Ascending aorta (tissue), 2 donors: Measurements from ENCODE around the gene USP35. TPM values are rescaled to one million over a fixed set of nuclear protein-coding genes. Genes with fewer than 3 reads are reported as not detected.
A peak's percentile ranks its signal among the peaks of the same experiment; 100 is the strongest.

ENCODE experiments used
- DNase-seq, 2 donors: peaks; one replicate each; pipeline ENCODE4 v3.0.0-alpha.2; 2019; ENCODE audit warnings: low spot score in 2 of 2
- H3K27ac ChIP-seq, 2 donors: fragments of 200-600 bp; sonication (generic); one replicate each; pipeline ENCODE4 v1.5.1; 2016 to 2017; ENCODE audit warnings: mild to moderate bottlenecking in 1 of 2
- H3K27me3 ChIP-seq: fragments of 200-600 bp; sonication (generic); one replicate; pipeline ENCODE4 v1.5.1; 2017
- H3K36me3 ChIP-seq, 2 donors: fragments of 200-600 bp; sonication (generic); one replicate each; pipeline ENCODE4 v1.5.1; 2016
- H3K4me1 ChIP-seq, 2 donors: fragments of 200-600 bp; sonication (generic); one replicate each; pipeline ENCODE4 v1.5.1; 2016 to 2017; ENCODE audit warnings: mild to moderate bottlenecking in 1 of 2
- H3K4me3 ChIP-seq, 2 donors: fragments of 200-600 bp; sonication (generic); one replicate each; pipeline ENCODE4 v1.5.1; 2016 to 2017; ENCODE audit warnings: mild to moderate bottlenecking in 1 of 2
- H3K9me3 ChIP-seq, 2 donors: fragments of 200-600 bp; sonication (generic); one replicate each; pipeline ENCODE4 v1.5.1; 2016
- intact Hi-C: fragments of 100-400 bp; cut with DNase I; formaldehyde crosslinking; loops from one replicate; pipeline ENCODE4 v1.15.1; 2023
- total RNA-seq: library from RNA; depleted of rRNA; stranded (reverse); fragments of >200 nt; gene quantifications from one replicate; pipeline ENCODE4 v1.1.0, GENCODE V29; 2016
- TF ChIP-seq, protein P1 (sequence below), 3 experiments: fragments of 200-600 bp in 2 of 3; fragments of 450-650 bp in 1 of 3; sonication (generic) in 2 of 3; IDR thresholded peaks; one replicate each; pipeline ENCODE4 v1.5.1; 2016 to 2019; ENCODE audit warnings: antibody characterized with exemption in 3 of 3, mild to moderate bottlenecking in 1 of 3, moderate library complexity in 1 of 3

USP35 gene
- total RNA-seq, 1 donor from 2014 or later = 34.0 TPM

DNA sequence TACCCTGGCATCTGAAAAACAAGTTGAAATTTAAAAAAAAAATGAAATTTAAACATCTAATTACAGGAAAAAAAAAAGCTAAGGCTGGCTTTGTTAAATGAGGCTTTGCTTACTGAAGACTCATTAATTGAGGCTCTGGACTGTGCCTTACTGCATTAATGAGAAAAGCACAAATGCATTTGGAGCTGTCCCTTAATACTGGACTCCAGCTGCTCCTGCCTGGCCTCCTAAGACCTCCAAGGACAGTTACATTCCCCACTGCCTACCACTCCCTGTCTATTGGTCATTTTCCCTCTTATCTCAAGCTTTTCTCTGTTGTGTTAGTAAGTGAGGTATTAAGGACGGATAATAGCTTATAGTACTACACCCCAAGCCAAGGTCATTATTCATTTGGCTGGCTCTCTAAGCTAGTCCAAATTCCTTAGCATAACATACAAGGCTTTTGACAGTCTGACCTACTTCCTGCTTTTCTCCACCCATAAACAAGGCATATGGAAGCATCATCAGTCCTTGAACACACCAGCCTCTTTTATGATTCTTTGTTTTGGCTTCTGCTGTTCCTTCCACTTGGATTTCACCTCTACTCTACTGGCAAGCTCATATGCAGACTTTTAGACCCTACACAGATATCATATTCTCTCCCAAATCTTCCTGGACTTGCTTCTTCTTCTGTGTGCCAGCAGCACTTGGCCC, 62.5 kb downstream of the USP35 start:
- DNase-seq = no peak
- intact Hi-C loops = no loop called here
- peaks cover 0 to 34% of the 10 kb centered on the region in 2 donors for H3K36me3 ChIP-seq
- H3K27ac ChIP-seq = peak overlapping the region; percentile 61 to 75
- H3K27me3 ChIP-seq = no peaks in the 10 kb centered on the region
- TF ChIP-seq, protein P1, sequence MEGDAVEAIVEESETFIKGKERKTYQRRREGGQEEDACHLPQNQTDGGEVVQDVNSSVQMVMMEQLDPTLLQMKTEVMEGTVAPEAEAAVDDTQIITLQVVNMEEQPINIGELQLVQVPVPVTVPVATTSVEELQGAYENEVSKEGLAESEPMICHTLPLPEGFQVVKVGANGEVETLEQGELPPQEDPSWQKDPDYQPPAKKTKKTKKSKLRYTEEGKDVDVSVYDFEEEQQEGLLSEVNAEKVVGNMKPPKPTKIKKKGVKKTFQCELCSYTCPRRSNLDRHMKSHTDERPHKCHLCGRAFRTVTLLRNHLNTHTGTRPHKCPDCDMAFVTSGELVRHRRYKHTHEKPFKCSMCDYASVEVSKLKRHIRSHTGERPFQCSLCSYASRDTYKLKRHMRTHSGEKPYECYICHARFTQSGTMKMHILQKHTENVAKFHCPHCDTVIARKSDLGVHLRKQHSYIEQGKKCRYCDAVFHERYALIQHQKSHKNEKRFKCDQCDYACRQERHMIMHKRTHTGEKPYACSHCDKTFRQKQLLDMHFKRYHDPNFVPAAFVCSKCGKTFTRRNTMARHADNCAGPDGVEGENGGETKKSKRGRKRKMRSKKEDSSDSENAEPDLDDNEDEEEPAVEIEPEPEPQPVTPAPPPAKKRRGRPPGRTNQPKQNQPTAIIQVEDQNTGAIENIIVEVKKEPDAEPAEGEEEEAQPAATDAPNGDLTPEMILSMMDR (IDR thresholded peaks at IDR 0.05) = no peak
- no peaks in the 10 kb centered on the region for H3K9me3 ChIP-seq
- H3K4me3 ChIP-seq = no peak overlapping the region
- H3K4me1 ChIP-seq = peaks cover 20 to 38% of the 10 kb centered on the region in 2 donors

DNA sequence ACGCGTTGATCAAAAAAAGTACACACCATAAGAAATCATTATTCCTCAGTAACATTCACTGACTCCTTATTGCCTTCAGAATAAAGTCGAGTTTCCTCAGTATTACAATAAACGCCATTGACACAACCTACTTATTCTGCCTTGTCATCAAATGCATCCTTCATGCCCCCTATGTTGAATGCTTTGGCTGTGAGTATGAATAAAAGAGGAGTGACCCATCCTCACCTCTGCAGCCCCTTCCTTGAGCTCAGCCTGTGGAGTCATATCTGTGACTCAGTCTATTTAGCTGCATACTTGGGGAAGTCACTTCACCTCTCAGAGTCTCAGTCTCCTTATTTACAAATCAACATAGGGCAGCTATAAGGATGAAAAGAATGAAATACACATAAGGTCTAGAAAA, 65.1 kb downstream of the USP35 start:
- DNase-seq = no peak
- no peak overlapping the region for H3K4me3 ChIP-seq
- H3K27ac ChIP-seq = no peak overlapping the region
- H3K9me3 ChIP-seq = no peaks in the 10 kb centered on the region
- peaks cover 0 to 10% of the 10 kb centered on the region in 2 donors for H3K36me3 ChIP-seq
- no peaks in the 10 kb centered on the region for H3K27me3 ChIP-seq
- intact Hi-C loops = no loop called here
- peaks cover 23 to 52% of the 10 kb centered on the region in 2 donors for H3K4me1 ChIP-seq
- TF ChIP-seq, protein P1 (IDR thresholded peaks at IDR 0.05) = no peak

DNA sequence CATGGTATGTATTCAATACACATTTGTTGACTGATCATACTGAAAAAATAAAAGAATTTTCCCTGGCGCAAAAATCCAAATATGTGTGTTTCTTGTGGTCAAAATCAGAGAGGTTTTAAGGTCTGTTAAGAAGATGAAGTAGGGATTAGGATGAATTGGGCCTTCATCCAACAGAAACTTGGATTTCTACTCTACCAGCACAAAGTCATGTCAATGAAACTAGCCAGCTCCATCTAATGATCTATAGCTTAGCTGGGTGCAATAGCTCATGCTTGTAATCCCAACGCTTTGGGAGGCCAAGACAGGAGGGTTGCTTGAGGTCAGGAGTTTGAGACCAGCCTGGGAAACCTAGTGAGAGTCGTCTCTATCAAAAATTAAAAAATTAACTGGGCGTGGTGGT, 65.5 kb downstream of the USP35 start:
- Histone ChIP-seq H3K27ac (peak overlapping the region in 1 of 2 donors; percentile 79), H3K4me3 (no peak overlapping the region), H3K4me1 (peaks cover 23 to 52% of the 10 kb centered on the region in 2 donors), H3K27me3 (no peaks in the 10 kb centered on the region), H3K36me3 (peaks cover 0 to 10% of the 10 kb centered on the region in 2 donors), H3K9me3 (no peaks in the 10 kb centered on the region)
- intact Hi-C loops = no loop called here
- no peak for DNase-seq
- TF ChIP-seq, protein P1 (IDR thresholded peaks at IDR 0.05) = no peak

DNA sequence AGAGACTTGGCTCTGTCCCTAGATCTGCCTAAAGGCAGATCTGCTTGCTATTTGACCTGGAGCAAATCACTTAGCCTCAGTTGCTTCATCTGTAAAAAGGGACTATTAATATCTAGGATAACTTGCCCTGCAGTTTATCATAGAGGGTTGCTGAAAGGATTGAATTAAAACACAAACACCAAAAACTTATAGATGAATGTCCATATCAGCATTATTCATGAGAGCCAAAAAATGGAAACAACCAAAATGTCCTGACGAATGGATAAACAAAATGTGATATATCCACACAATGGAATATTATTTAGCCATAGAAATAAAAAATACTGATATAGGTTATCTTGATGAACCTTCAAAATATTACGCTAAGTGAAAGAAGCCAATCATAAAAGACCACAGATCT, 67.2 kb downstream of the USP35 start:
- intact Hi-C loops = loop anchor here (2.0 kb wide), 1 partner anchor 23 kb away; no protein-coding TSS in a partner anchor
- DNase-seq = no peak
- H3K4me3 ChIP-seq = no peak overlapping the region
- H3K27ac ChIP-seq = peak overlapping the region; percentile 79 to 82
- no peaks in the 10 kb centered on the region for H3K9me3 ChIP-seq
- TF ChIP-seq, protein P1 (IDR thresholded peaks at IDR 0.05) = no peak
- no peaks in the 10 kb centered on the region for H3K36me3 ChIP-seq
- H3K27me3 ChIP-seq = no peaks in the 10 kb centered on the region
- H3K4me1 ChIP-seq = peaks cover 16 to 41% of the 10 kb centered on the region in 2 donors

DNA sequence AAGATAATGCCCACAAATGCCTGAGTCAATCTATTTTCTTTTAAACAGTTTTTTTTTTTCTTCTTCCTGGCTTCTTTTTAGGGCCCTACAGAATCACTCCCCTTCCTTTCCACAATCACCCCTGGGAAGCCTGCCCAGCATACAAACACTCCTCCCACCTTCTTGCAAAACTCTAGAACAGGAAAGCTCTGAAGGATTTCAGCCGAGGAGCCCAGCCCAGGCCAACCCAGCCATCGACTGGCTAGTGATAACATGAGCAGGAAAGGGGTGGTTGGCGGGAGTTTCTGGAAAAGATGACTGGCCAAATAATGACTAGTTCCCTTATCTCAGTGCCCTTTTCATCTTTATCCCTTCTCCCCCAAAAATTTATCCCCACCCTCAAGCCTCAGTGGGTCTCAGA, 68.2 kb downstream of the USP35 start:
- TF ChIP-seq, protein P1 (IDR thresholded peaks at IDR 0.05) = no peak
- H3K4me3 ChIP-seq = no peak overlapping the region
- peak overlapping the region; percentile 79 to 82 for H3K27ac ChIP-seq
- H3K9me3 ChIP-seq = no peaks in the 10 kb centered on the region
- H3K4me1 ChIP-seq = peaks cover 12 to 39% of the 10 kb centered on the region in 2 donors
- no peaks in the 10 kb centered on the region for H3K27me3 ChIP-seq
- DNase-seq = peak; percentile 62 to 95
- intact Hi-C loops = loop anchor here (2.0 kb wide), 1 partner anchor 24 kb away; no protein-coding TSS in a partner anchor
- no peaks in the 10 kb centered on the region for H3K36me3 ChIP-seq
